Measurements from ENCODE around the gene CEP135.

GRCh38 chr4:56052966-56053365 is 104.2 kb downstream of the CEP135 start:
- TF ChIP-seq EP300 (IDR thresholded peaks at IDR 0.05) (no peak), CTCF (IDR thresholded peaks at IDR 0.05) (no peak), POLR2A (IDR thresholded peaks at IDR 0.05) (no peak), POLR2AphosphoS5 (IDR thresholded peaks at IDR 0.05) (no peak)
